Pancreas (tissue), 10 donors: Measurements from ENCODE around the gene EFNB2. TPM values are rescaled to one million over a fixed set of nuclear protein-coding genes. Genes with fewer than 3 reads are reported as not detected.

Source experiments
- ATAC-seq, 4 donors: fragments of 200-7000 bp; cut with Tn5 transposase; one replicate each; pipeline versions ENCODE4 v1.8.0 to v1.9.1; 2020; ENCODE audit warnings: mild to moderate bottlenecking in 4 of 4, moderate library complexity in 4 of 4
- DNase-seq, 6 donors: peaks; one replicate each; pipeline ENCODE4 v3.0.0-alpha.2; 2020
- FAIRE-seq: peaks from 2 replicates; lab custom pipeline; 2012; peaks lifted over from hg19 to GRCh38; lab: Jason Lieb, UNC
- H3K27ac ChIP-seq, 4 donors: fragments of 200-600 bp; sonication (generic); 1 replicate in 3 of 4; 2 replicates in 1 of 4; pipeline versions ENCODE4 v1.5.0 to v1.8.0; 2020
- H3K27me3 ChIP-seq, 4 donors: fragments of 200-600 bp; one replicate each; pipeline ENCODE4 v1.8.0; 2021
- H3K36me3 ChIP-seq, 3 donors: fragments of 200-600 bp; sonication (generic) in 1 of 3; one replicate each; pipeline versions ENCODE4 v1.5.0 to v1.8.0; 2020 to 2021
- H3K4me1 ChIP-seq, 3 donors: fragments of 200-600 bp; one replicate each; pipeline ENCODE4 v1.8.0; 2021
- H3K4me3 ChIP-seq, 4 donors: fragments of 200-600 bp; sonication (generic) in 2 of 4; one replicate each; pipeline versions ENCODE4 v1.5.0 to v1.8.0; 2020 to 2021
- H3K9me3 ChIP-seq, 4 donors: fragments of 200-600 bp; one replicate each; pipeline ENCODE4 v1.8.0; 2021
- WGBS, 2 donors: extraction: QIAGEN DNeasy Blood & Tissue Kit; methylation state at CpG; one replicate each; pipeline ENCODE4 v1.1.7; 2013; 5-methylcytosine and 5-hydroxymethylcytosine counted together
- intact Hi-C, 3 donors: fragments of 100-400 bp; cut with DNase I; formaldehyde crosslinking; loops; one replicate each; pipeline versions ENCODE4 v1.11.1 to v1.14.2; 2022
- polyA plus RNA-seq, 2 donors: library from polyadenylated mRNA; stranded (reverse); fragments of 200-250 nt; gene quantifications; one replicate each; pipeline ENCODE4 v1.2.3, GENCODE V29; 2013
- total RNA-seq, 6 donors: library from RNA; stranded (reverse); fragmentation: NEBNext Ultra II Directional in 4 of 6; extraction: Animal tissue kit (Norgen Biotek cat#: 25700) in 4 of 6; gene quantifications; one replicate each; pipeline versions ENCODE4 v1.2.1 to v1.2.4, GENCODE V29; 2021 to 2023
- TF ChIP-seq, protein P1 (sequence below), 4 donors: fragments of 200-600 bp; sonication (generic) in 3 of 4; IDR thresholded peaks; one replicate each; pipeline versions ENCODE4 v1.5.0 to v1.8.0; 2021; ENCODE audit warnings: antibody characterized with exemption in 4 of 4
- donor health status: healthy with polysubstance abuse.
- donor health status: DM: no; HTN: no; CAD: no; lungs with moderate emphysema.
- donor health status: DM: no; HTN: no; CAD: no.
- donor health status: control.
- donor health status: control.
- donor health status: Bipolar disorder and iron deficiency.
- donor health status: DM: yes; HTN: yes; CAD: no.
- donor health status: DM: no; HTN: no; CAD: no.
- donor health status: DM: no; HTN: no; CAD: no.
- donor health status: DM: yes; HTN: yes; CAD: no.

The EFNB2 gene
- total and polyA plus RNA-seq, 8 donors: 2.4 to 8.0 (median 3.0) TPM

DNA sequence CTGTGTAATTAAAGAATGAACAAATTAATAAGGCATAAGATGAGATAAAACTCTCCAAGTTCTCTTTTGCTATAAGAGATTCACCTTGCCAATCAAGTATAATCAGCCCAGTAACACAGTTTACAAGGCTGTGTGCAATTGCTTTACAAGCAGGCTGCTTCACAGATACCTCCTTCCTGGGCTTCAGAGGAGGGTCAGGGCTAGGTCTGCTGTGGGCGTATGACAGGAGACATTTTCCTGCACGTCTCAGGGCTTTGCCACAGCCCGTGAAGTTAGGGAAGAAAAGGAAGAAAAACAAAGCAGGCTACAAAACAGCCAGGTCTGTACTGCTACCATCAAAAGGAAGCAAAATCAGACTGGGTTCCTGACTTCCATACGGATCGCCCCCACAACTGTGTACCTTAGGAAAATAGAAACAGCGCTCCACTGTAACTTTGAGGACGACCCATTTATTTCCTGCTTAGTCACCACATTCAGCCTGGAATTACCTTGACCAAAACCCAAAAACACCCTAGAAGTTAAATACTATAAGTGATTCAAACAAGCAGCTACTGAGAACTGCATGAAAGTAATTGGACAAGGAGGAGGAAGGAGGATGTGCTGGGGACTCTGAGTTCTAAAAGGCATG is 12.4 kb downstream of the EFNB2 start:
- no peak for DNase-seq
- FAIRE-seq: no peak
- TF ChIP-seq, protein P1, sequence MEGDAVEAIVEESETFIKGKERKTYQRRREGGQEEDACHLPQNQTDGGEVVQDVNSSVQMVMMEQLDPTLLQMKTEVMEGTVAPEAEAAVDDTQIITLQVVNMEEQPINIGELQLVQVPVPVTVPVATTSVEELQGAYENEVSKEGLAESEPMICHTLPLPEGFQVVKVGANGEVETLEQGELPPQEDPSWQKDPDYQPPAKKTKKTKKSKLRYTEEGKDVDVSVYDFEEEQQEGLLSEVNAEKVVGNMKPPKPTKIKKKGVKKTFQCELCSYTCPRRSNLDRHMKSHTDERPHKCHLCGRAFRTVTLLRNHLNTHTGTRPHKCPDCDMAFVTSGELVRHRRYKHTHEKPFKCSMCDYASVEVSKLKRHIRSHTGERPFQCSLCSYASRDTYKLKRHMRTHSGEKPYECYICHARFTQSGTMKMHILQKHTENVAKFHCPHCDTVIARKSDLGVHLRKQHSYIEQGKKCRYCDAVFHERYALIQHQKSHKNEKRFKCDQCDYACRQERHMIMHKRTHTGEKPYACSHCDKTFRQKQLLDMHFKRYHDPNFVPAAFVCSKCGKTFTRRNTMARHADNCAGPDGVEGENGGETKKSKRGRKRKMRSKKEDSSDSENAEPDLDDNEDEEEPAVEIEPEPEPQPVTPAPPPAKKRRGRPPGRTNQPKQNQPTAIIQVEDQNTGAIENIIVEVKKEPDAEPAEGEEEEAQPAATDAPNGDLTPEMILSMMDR (IDR thresholded peaks at IDR 0.05): no peak
- H3K4me1 ChIP-seq: no peaks in the 10 kb centered on the region
- H3K4me3 ChIP-seq: no peak overlapping the region
- intact Hi-C loops: loop anchor here in 1 of 3 donors (10.0 kb wide), 1 partner anchor 1108 kb away; no protein-coding TSS in a partner anchor
- ATAC-seq: no peak
- no peaks in the 10 kb centered on the region for H3K36me3 ChIP-seq
- no peak overlapping the region for H3K27ac ChIP-seq
- no peaks in the 10 kb centered on the region for H3K27me3 ChIP-seq
- H3K9me3 ChIP-seq: no peaks in the 10 kb centered on the region
- WGBS, 2 donors: 79 to 80% methylated on average over 7 of the region's 7 CpGs

DNA sequence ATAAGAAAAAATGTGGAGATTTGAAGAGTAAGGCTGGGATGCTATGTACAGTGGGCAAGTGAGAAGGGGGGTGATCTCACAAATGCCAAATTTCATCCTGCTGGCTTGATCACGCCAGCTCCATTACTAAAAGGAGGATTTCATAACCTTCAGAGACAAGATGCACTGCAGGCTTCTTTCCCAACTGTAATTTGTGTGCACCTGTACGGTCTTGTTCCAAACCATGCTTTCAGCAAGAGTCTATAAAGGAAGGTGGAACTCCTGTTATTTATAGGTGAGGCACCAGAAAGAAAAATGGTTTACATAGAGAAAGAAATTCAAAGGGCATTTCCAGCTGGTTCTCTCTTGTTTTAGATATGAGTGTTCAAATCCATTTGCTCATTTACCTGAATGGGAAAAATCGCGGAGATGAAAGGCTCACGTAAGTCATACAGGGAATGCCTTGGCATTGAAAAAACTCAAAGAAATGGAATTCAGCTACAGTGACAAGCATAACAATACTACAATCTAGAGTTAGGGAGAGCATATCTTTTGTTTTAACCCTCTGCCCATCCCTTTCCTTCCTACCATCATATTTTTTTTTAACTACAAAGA is 13.3 kb downstream of the EFNB2 start:
- TF ChIP-seq, protein P1 (IDR thresholded peaks at IDR 0.05): no peak
- Histone ChIP-seq H3K4me3 (no peak overlapping the region), H3K36me3 (no peaks in the 10 kb centered on the region), H3K9me3 (no peaks in the 10 kb centered on the region), H3K4me1 (no peaks in the 10 kb centered on the region), H3K27me3 (no peaks in the 10 kb centered on the region), H3K27ac (no peak overlapping the region)
- 78 to 86% methylated on average over 5 of the region's 5 CpGs for WGBS, 2 donors
- intact Hi-C loops: loop anchor here in 1 of 3 donors (10.0 kb wide), 1 partner anchor 1107 kb away; no protein-coding TSS in a partner anchor
- DNase-seq (no peak), FAIRE-seq (no peak), ATAC-seq (no peak)

DNA sequence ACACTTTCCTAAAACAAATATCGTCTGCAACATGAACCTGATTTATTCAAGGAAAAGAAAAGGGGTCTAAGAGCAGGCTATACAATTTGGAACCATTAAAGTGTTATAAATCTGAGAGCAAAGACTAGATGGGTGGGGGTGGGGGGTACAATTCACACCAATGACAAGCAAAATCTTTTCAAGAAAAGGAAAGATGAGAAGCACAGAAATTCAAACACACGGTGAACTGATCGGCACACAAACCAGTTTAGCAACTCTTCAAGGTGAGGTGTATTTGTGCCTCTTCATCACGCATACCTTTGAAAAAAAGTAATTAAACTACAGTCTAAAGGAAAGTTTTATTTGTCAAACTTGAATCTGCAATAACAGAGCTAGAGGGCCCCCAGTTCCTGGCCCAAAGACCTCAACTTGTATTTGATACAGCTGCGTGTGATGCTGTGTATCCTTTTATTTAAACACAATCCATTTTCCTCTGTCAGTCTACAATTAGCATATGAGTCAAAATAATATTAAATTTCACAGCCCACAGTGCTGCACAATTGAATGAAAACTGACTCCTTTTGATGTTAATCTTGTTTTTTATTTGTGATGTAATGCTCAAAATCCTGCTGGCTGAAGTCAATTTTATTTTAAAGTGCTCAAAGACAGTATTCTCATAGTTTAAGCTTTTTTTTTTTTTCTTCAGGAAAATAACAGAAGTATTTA is 14.2 kb downstream of the EFNB2 start:
- H3K4me3 ChIP-seq: no peak overlapping the region
- H3K4me1 ChIP-seq: no peaks in the 10 kb centered on the region
- intact Hi-C loops: loop anchor here in 1 of 3 donors (10.0 kb wide), 1 partner anchor 1106 kb away; no protein-coding TSS in a partner anchor
- 13 to 16% methylated on average over 5 of the region's 5 CpGs for WGBS, 2 donors
- H3K27me3 ChIP-seq: no peaks in the 10 kb centered on the region
- H3K27ac ChIP-seq: no peak overlapping the region
- H3K36me3 ChIP-seq: no peaks in the 10 kb centered on the region
- DNase-seq (no peak), FAIRE-seq (no peak), ATAC-seq (peak in 2 of 4 donors; percentile 39 to 53)
- TF ChIP-seq, protein P1 (IDR thresholded peaks at IDR 0.05): no peak
- no peaks in the 10 kb centered on the region for H3K9me3 ChIP-seq

DNA sequence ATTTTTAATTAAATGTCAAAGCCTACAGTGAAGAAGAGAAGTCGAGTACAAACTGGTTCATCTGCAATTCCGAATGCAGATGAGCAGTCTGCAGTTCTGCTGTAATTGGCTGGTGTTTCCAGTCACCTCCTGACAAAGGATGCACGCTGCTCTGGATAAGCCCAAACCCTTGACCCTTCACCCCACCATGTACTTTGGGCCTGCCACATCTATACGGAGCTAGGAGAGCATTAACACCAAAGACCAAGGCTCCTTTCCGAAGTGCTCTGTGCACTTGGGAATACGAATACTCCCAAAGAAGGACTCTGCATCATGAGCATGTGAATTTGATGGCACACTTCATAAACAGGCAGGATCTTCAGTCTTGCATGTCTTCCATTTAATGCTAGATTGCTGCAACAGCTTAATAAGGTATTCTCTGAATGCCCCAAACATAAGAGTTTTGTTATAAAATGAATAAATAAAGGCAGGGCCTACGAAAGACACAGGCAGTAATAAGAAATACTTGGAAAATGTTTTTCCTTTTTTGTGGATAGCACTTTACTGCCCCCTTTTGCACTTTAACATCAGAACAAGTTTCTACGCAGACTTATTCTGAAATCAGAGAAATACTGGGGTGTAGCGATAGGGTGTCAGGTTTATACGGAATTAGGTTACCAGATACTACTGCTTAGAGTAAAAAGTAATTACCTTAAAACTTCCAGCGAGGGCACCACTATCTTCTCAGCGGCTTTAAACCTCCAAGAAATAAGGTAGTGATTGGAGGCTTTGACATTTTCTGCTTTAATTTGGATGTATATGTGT is 15.0 kb downstream of the EFNB2 start:
- ATAC-seq: peak in 2 of 4 donors; percentile 51 to 52
- FAIRE-seq: no peak
- H3K27ac ChIP-seq: no peak overlapping the region

More for the DNA sequence above, 15.0 kb downstream of the EFNB2 start:
- no peaks in the 10 kb centered on the region for H3K9me3 ChIP-seq
- intact Hi-C loops: loop anchor here in 1 of 3 donors (10.0 kb wide), 1 partner anchor 1106 kb away; no protein-coding TSS in a partner anchor
- no peaks in the 10 kb centered on the region for H3K27me3 ChIP-seq
- H3K36me3 ChIP-seq: no peaks in the 10 kb centered on the region
- no peak overlapping the region for H3K4me3 ChIP-seq
- H3K4me1 ChIP-seq: no peaks in the 10 kb centered on the region
- DNase-seq: no peak
- WGBS, 2 donors: 54 to 60% methylated on average over 12 of the region's 12 CpGs
- TF ChIP-seq, protein P1 (IDR thresholded peaks at IDR 0.05): no peak
